ENCODE data around the gene FGFR2.

GRCh38 chr10:121551210-121551885 is 46.9 kb downstream of the FGFR2 start:
- TF ChIP-seq POLR2A (IDR thresholded peaks at IDR 0.05) (no peak), CTCF (IDR thresholded peaks at IDR 0.05) (no peak)
